ENCODE data around the gene DNAAF1. TPM values are rescaled to one million over a fixed set of nuclear protein-coding genes. Genes with fewer than 3 reads are reported as not detected.

Gene DNAAF1
- 0.14 TPM for polyA plus RNA-seq (2012; ENCODE audit: low read depth, missing spikeins)

DNA sequence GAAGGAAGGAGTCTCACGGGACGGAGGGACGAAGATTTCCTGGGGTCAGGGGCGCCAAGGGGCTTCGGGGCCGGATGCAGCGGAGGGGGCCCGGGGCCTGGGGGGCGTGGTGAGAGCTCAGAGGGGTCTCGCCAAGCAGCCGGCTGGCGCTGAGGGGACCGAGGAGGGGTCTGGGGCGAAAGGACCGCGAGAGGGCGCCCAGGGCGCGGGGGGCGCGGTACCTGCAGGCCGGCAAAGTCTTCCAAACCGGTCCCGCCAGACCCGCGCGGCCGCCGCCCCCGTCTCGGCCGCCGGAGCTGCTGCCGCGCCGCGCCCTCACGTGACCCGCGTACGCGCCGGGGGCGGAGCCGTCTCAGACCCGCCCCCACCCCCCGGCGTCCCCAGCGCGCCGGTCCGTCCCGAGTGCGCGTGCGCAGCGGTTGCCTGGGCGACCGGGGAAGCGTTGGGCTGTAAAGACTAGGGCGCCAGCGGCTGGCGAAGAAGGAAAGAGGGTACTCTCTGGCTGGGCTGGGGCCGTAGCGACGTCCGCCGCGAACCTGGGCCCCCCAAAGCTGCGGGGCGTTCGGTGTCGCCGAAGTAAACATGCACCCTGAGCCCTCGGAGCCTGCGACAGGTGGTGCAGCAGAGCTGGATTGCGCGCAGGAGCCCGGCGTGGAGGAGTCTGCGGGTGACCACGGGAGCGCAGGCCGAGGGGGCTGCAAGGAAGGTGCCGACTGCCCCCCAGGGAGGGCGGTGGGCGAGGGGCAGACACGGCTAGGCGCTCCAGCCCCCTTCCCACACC is at the start of gene DNAAF1, which contains the start of gene HSDL1:
Gene DNAAF1 (plus strand): TSS at position 450 of the 781 bp plus-strand sequence. CDS start 133 bp downstream, at position 583.
Gene HSDL1 (minus strand): TSS at position 319 of the 781 bp plus-strand sequence. CDS start 13,856 bp downstream, outside the sequence.
- TF ChIP-seq POU2F2 (IDR thresholded peaks at IDR 0.05; ENCODE audit: low read depth, low read length) (no peak), POLR2A (IDR thresholded peaks at IDR 0.05; ENCODE audit: low read depth, low read length) (no peak), PAX5 (IDR thresholded peaks at IDR 0.05; ENCODE audit: insufficient read depth, low read length, severe bottlenecking) (no peak), TAF1 (IDR thresholded peaks at IDR 0.05; ENCODE audit: low read depth, low read length) (no peak), POLR2AphosphoS5 (IDR thresholded peaks at IDR 0.05; ENCODE audit: low read depth, low read length) (no peak)
- peak; percentile 94 for DNase-seq (ENCODE audit: insufficient read length, low spot score)
- peak; percentile 97 for FAIRE-seq

DNA sequence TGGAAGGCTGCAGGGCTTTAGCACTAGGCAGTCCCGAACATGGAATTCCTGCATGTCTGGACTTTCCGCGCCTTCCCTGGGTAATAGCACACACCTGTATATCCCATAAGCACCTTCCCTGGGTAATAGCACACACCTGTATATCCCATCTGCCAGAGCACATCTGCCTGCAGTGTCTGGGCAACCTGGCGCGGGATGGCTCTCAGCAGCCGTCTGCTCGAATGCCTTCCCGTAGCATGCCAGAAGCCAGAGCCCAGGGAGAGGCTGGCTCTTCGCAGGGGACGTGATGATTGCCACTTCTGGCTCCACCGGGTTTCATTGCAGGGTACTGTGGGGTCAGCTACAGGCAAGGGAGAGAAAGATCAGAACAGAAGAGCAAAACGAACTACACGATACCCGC is 49.6 kb upstream of the DNAAF1 start:
- FAIRE-seq (no peak), DNase-seq (ENCODE audit: insufficient read length, low spot score) (no peak)

DNA sequence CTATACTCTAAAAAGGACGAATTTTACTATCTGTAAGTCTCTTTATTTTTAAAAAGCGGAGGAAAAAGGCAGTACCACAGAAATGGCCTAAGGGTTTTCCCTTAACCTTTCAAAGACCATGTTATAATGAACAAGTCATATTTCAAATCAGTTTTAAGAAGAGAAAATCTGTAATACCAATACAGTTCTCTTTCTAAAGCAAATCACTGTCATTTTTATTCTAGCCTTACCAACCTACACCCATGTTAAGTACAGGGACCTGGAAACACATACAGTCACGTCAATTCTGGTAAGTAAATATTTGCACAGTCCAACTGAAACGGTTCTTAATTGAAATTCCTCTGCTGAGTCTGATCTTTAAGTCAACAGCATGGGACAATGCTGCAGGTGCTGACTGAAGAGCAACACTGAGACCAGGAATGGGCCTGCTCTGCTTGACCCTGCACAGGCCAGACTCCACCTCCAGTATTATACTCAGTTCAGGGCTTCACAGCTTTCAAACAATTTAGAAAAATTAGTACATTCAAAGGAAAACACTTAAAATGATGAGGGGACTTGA is 48.6 kb upstream of the DNAAF1 start:
- no peak for FAIRE-seq
- TF ChIP-seq POLR2AphosphoS5 (IDR thresholded peaks at IDR 0.05; ENCODE audit: low read depth, low read length) (no peak), PAX5 (IDR thresholded peaks at IDR 0.05; ENCODE audit: insufficient read depth, low read length, severe bottlenecking) (no peak), POU2F2 (IDR thresholded peaks at IDR 0.05; ENCODE audit: low read depth, low read length) (no peak), POLR2A (IDR thresholded peaks at IDR 0.05; ENCODE audit: low read depth, low read length) (no peak), TAF1 (IDR thresholded peaks at IDR 0.05; ENCODE audit: low read depth, low read length) (no peak), SPI1 (IDR thresholded peaks at IDR 0.05; ENCODE audit: low read depth, low read length) (no peak)
- no peak for DNase-seq (ENCODE audit: insufficient read length, low spot score)

More for the DNA sequence above, 49.6 kb upstream of the DNAAF1 start:
- TF ChIP-seq POLR2AphosphoS5 (IDR thresholded peaks at IDR 0.05; ENCODE audit: low read depth, low read length) (no peak), POLR2A (IDR thresholded peaks at IDR 0.05; ENCODE audit: low read depth, low read length) (no peak), POU2F2 (IDR thresholded peaks at IDR 0.05; ENCODE audit: low read depth, low read length) (no peak), SPI1 (IDR thresholded peaks at IDR 0.05; ENCODE audit: low read depth, low read length) (no peak), PAX5 (IDR thresholded peaks at IDR 0.05; ENCODE audit: insufficient read depth, low read length, severe bottlenecking) (no peak), TAF1 (IDR thresholded peaks at IDR 0.05; ENCODE audit: low read depth, low read length) (no peak)

DNA sequence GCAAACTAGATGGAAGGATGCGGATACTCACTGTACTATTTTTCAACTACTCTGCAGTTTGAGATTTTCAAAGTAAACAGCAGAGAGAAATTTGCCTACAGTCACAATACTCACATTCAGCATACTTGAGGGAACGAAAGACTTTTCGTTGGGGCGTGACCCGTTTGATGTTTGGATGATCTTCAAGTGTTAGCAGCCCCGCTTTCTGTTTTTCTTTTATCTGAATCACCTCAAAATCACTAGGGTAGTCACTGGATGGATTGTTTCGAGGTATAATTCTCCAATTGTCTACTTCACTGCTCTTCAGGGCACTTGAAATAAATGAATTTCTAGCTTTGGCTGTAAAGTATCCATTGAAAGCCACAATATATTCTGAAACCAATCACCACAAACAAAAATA is 46.2 kb upstream of the DNAAF1 start:
- TF ChIP-seq POLR2AphosphoS5 (IDR thresholded peaks at IDR 0.05; ENCODE audit: low read depth, low read length), result no peak
- no peak for TF ChIP-seq SPI1 (IDR thresholded peaks at IDR 0.05; ENCODE audit: low read depth, low read length)
- no peak for TF ChIP-seq POU2F2 (IDR thresholded peaks at IDR 0.05; ENCODE audit: low read depth, low read length)
- no peak for TF ChIP-seq TAF1 (IDR thresholded peaks at IDR 0.05; ENCODE audit: low read depth, low read length)
- no peak for TF ChIP-seq PAX5 (IDR thresholded peaks at IDR 0.05; ENCODE audit: insufficient read depth, low read length, severe bottlenecking)
- TF ChIP-seq POLR2A (IDR thresholded peaks at IDR 0.05; ENCODE audit: low read depth, low read length), result no peak
- FAIRE-seq, result no peak
- DNase-seq (ENCODE audit: insufficient read length, low spot score), result no peak

DNA sequence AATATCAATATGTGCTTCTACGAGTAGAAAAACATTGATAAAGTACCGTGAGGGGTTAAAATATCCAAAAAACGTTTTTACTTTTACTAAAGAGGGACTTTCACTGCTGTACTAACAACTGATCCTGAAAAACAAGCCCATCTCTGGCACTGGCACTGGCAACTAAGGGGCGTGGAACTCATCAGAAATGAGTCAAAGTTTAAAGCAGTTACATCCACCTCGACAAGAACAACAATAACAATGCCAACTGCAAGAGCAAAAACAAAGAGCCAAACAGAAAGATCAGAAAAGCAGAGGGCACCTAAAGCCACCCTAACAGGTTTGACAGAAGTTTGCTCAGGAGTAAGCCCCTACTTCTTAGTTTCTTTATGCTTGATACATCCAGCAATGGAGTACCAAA is 41.4 kb upstream of the DNAAF1 start:
- no peak for TF ChIP-seq POLR2A (IDR thresholded peaks at IDR 0.05; ENCODE audit: low read depth, low read length)
- TF ChIP-seq SPI1 (IDR thresholded peaks at IDR 0.05; ENCODE audit: low read depth, low read length), result no peak
- no peak for TF ChIP-seq TAF1 (IDR thresholded peaks at IDR 0.05; ENCODE audit: low read depth, low read length)
- TF ChIP-seq PAX5 (IDR thresholded peaks at IDR 0.05; ENCODE audit: insufficient read depth, low read length, severe bottlenecking), result no peak
- TF ChIP-seq POLR2AphosphoS5 (IDR thresholded peaks at IDR 0.05; ENCODE audit: low read depth, low read length), result no peak
- TF ChIP-seq POU2F2 (IDR thresholded peaks at IDR 0.05; ENCODE audit: low read depth, low read length), result no peak
- no peak for FAIRE-seq
- DNase-seq (ENCODE audit: insufficient read length, low spot score), result no peak

DNA sequence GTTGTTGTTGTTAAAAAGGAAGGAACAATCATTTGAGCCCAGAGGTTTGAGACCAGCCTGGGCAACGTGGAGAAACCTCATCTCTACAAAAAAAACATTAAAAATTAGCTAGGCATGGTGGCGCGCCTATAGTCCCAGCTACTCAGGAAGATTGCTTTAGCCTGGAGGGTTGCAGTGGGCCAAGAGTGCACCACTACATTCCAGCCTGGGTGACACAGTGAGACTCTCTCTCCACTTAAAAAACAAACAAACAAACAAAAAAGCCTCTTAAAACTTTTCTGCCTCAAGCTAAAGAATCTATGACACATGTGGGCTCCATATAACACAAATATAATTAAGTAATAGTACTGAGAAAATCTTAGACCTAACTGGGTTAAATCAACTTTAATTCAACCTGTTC is 40.9 kb upstream of the DNAAF1 start:
- DNase-seq (ENCODE audit: insufficient read length, low spot score), result no peak
- TF ChIP-seq SPI1 (IDR thresholded peaks at IDR 0.05; ENCODE audit: low read depth, low read length), result no peak
- no peak for TF ChIP-seq TAF1 (IDR thresholded peaks at IDR 0.05; ENCODE audit: low read depth, low read length)
- TF ChIP-seq PAX5 (IDR thresholded peaks at IDR 0.05; ENCODE audit: insufficient read depth, low read length, severe bottlenecking), result no peak
- no peak for TF ChIP-seq POLR2A (IDR thresholded peaks at IDR 0.05; ENCODE audit: low read depth, low read length)
- no peak for TF ChIP-seq POU2F2 (IDR thresholded peaks at IDR 0.05; ENCODE audit: low read depth, low read length)
- no peak for TF ChIP-seq POLR2AphosphoS5 (IDR thresholded peaks at IDR 0.05; ENCODE audit: low read depth, low read length)
- no peak for FAIRE-seq

DNA sequence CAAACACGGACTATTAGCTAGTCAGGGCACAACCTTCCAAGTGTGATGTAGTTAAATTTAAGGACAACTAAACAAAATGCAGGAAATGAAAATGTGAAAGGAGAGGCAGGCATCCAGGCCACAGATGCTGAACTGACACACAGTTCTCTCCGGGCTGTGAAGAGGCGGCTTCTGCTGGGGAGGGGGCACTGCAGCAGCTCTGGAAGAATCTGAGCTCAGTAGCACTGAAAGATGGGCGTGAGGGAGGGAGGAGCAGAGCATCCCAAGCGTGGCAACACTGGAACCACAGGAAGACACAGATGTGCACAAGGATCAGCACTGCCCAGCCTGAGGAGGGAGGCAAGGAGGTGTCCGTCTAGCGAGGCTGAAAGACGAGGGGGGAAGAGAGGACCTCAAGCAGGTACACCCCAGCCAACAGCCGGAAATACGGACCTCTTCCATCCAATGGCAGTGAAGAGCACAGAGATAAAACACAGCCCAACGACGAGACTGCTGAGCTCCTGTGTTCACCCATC is 39.8 kb upstream of the DNAAF1 start:
- DNase-seq (ENCODE audit: insufficient read length, low spot score), result no peak
- TF ChIP-seq POLR2AphosphoS5 (IDR thresholded peaks at IDR 0.05; ENCODE audit: low read depth, low read length) (no peak), SPI1 (IDR thresholded peaks at IDR 0.05; ENCODE audit: low read depth, low read length) (no peak), POU2F2 (IDR thresholded peaks at IDR 0.05; ENCODE audit: low read depth, low read length) (no peak), TAF1 (IDR thresholded peaks at IDR 0.05; ENCODE audit: low read depth, low read length) (no peak), POLR2A (IDR thresholded peaks at IDR 0.05; ENCODE audit: low read depth, low read length) (no peak), PAX5 (IDR thresholded peaks at IDR 0.05; ENCODE audit: insufficient read depth, low read length, severe bottlenecking) (no peak)
- FAIRE-seq, result no peak

DNA sequence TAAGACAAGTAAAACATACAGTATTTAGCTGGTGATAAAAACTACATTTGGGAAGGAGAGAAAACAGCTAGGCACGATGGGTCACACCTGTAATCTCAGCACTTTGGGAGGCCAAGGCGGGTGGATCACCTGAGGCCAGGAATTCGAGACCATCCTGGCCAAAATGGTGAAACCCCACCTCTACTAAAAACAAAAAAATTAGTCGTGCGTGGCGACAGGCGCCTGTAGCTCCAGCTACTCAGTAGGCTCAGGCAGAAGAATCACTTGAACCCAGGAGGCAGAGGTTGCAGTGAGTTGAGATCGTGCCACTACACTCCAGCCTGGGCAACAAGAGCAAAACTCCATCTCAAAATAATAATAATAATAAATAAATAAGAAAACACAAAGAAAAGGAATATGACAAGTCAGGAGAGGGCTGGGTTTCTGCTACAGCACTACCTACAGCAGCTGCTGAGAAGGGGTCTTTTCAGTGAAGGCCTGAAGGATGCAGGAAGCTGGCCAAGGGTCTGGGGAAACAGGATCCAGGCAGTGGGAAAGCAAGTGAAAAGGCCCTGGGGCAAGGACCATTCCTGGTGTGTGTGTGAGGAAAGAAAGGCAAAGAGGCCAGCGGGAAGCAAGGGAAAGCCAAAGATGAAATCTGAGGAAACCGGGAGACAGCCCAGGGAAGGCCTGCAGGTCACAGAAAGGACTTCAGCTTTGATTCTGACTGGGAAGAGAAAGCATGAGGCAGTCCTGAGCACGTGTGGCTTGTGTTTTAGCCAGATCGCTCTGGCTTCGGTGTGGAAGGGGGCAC is 39.0 kb upstream of the DNAAF1 start:
- TF ChIP-seq PAX5 (IDR thresholded peaks at IDR 0.05; ENCODE audit: insufficient read depth, low read length, severe bottlenecking) (no peak), TAF1 (IDR thresholded peaks at IDR 0.05; ENCODE audit: low read depth, low read length) (no peak), SPI1 (IDR thresholded peaks at IDR 0.05; ENCODE audit: low read depth, low read length) (no peak), POU2F2 (IDR thresholded peaks at IDR 0.05; ENCODE audit: low read depth, low read length) (no peak), POLR2AphosphoS5 (IDR thresholded peaks at IDR 0.05; ENCODE audit: low read depth, low read length) (no peak), POLR2A (IDR thresholded peaks at IDR 0.05; ENCODE audit: low read depth, low read length) (no peak)
- no peak for FAIRE-seq
- DNase-seq (ENCODE audit: insufficient read length, low spot score), result no peak
